ENCODE measurements around the gene PRKCQ. TPM values are rescaled to one million over a fixed set of nuclear protein-coding genes. Genes with fewer than 3 reads are reported as not detected.

Gene PRKCQ
- total RNA-seq, 1 donor from 2014 or later, result 2.3 TPM

- H3K9me3 Mint-ChIP-seq, result no peaks in the 10 kb centered on the region
- H3K4me3 Mint-ChIP-seq, result no peak overlapping the region
These were observed 18.5 kb downstream of the PRKCQ start for GRCh38 chr10:6561552-6561951.

GRCh38 chr10:6558759-6559461, 21.2 kb downstream of the PRKCQ start:
- Mint-ChIP-seq H3K27me3 (ENCODE audit: low read depth) (peaks cover 5% of the 10 kb centered on the region), H3K36me3 (no peaks in the 10 kb centered on the region), H3K4me1 (no peaks in the 10 kb centered on the region), H3K4me3 (no peak overlapping the region), H3K27ac (no peak overlapping the region), H3K9me3 (no peaks in the 10 kb centered on the region)
- DNase-seq (ENCODE audit: low spot score in 2 of 2, unreplicated experiment in 2 of 2), result no peak
- TF ChIP-seq CTCF (IDR thresholded peaks at IDR 0.05; ENCODE audit: unreplicated experiment), result no peak

More at GRCh38 chr10:6561552-6561951, 18.5 kb downstream of the PRKCQ start:
- no peaks in the 10 kb centered on the region for H3K36me3 Mint-ChIP-seq
- H3K4me1 Mint-ChIP-seq, result no peaks in the 10 kb centered on the region
- DNase-seq (ENCODE audit: low spot score in 2 of 2, unreplicated experiment in 2 of 2), result no peak
- TF ChIP-seq CTCF (IDR thresholded peaks at IDR 0.05; ENCODE audit: unreplicated experiment), result no peak
- H3K27me3 Mint-ChIP-seq (ENCODE audit: low read depth), result peaks cover 5% of the 10 kb centered on the region
- no peak overlapping the region for H3K27ac Mint-ChIP-seq

GRCh38 chr10:6558272-6558671, 21.8 kb downstream of the PRKCQ start:
- Mint-ChIP-seq H3K27me3 (ENCODE audit: low read depth) (peaks cover 5% of the 10 kb centered on the region), H3K36me3 (no peaks in the 10 kb centered on the region), H3K9me3 (no peaks in the 10 kb centered on the region), H3K27ac (no peak overlapping the region), H3K4me3 (no peak overlapping the region), H3K4me1 (no peaks in the 10 kb centered on the region)
- no peak for TF ChIP-seq CTCF (IDR thresholded peaks at IDR 0.05; ENCODE audit: unreplicated experiment)
- DNase-seq (ENCODE audit: low spot score in 2 of 2, unreplicated experiment in 2 of 2), result no peak

GRCh38 chr10:6553937-6554336, 26.1 kb downstream of the PRKCQ start:
- TF ChIP-seq CTCF (IDR thresholded peaks at IDR 0.05; ENCODE audit: unreplicated experiment), result no peak
- Mint-ChIP-seq H3K4me1 (no peaks in the 10 kb centered on the region), H3K36me3 (no peaks in the 10 kb centered on the region), H3K9me3 (no peaks in the 10 kb centered on the region), H3K27ac (no peak overlapping the region), H3K27me3 (ENCODE audit: low read depth) (peaks cover 5% of the 10 kb centered on the region), H3K4me3 (no peak overlapping the region)
- no peak for DNase-seq (ENCODE audit: low spot score in 2 of 2, unreplicated experiment in 2 of 2)

- DNase-seq (ENCODE audit: low spot score in 2 of 2, unreplicated experiment in 2 of 2), result no peak
- H3K27me3 Mint-ChIP-seq (ENCODE audit: low read depth), result peaks cover 4% of the 10 kb centered on the region
- peaks cover 8% of the 10 kb centered on the region for H3K9me3 Mint-ChIP-seq
- H3K4me3 Mint-ChIP-seq, result no peak overlapping the region
- TF ChIP-seq CTCF (IDR thresholded peaks at IDR 0.05; ENCODE audit: unreplicated experiment), result no peak
- no peaks in the 10 kb centered on the region for H3K36me3 Mint-ChIP-seq
- H3K27ac Mint-ChIP-seq, result no peak overlapping the region
- no peaks in the 10 kb centered on the region for H3K4me1 Mint-ChIP-seq
These were observed 36.6 kb downstream of the PRKCQ start for GRCh38 chr10:6543431-6544005.
